Fibroblast of lung (primary cell): ENCODE results near the gene ERAP2.

Experiments used
- EZH2 ChIP-seq: IDR thresholded peaks from 2 replicates; pipeline ENCODE4 v1.5.1; 2012; ENCODE audit warnings: low read length, control low read depth, mild to moderate bottlenecking; ENCODE audit errors: missing control alignments
- TF ChIP-seq, protein P1 (sequence below), 2 donors: IDR thresholded peaks in 1 of 2; conservative IDR thresholded peaks in 1 of 2; 1 replicate in 1 of 2; 2 replicates in 1 of 2; pipeline ENCODE4 v1.5.1; 2011 to 2012; ENCODE audit warnings: low read length in 2 of 2, control low read depth in 1 of 2, inconsistent platforms in 1 of 2, low read depth in 1 of 2, mild to moderate bottlenecking in 1 of 2

DNA sequence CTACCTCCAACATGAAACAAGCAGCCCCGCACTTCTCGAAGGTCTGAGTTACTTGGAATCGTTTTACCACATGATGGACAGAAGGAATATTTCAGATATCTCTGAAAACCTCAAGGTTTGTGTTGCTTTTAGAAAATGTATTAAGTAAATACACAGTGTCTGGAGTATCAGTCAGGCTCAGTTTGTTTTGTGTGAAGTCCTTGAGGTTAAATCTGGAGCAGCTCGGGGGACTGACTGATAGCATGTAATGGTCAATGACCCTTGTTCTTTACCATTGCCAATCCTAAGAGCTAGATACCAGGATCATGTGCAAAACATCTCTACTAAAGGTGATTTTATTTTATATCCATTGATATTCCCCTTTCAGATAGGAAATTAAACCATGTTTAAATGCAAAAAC is 32.7 kb downstream of the ERAP2 start:
- TF ChIP-seq, protein P1, sequence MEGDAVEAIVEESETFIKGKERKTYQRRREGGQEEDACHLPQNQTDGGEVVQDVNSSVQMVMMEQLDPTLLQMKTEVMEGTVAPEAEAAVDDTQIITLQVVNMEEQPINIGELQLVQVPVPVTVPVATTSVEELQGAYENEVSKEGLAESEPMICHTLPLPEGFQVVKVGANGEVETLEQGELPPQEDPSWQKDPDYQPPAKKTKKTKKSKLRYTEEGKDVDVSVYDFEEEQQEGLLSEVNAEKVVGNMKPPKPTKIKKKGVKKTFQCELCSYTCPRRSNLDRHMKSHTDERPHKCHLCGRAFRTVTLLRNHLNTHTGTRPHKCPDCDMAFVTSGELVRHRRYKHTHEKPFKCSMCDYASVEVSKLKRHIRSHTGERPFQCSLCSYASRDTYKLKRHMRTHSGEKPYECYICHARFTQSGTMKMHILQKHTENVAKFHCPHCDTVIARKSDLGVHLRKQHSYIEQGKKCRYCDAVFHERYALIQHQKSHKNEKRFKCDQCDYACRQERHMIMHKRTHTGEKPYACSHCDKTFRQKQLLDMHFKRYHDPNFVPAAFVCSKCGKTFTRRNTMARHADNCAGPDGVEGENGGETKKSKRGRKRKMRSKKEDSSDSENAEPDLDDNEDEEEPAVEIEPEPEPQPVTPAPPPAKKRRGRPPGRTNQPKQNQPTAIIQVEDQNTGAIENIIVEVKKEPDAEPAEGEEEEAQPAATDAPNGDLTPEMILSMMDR (conservative IDR thresholded peaks at IDR 0.05 in 1 of 2, IDR thresholded peaks at IDR 0.05 in 1 of 2; ENCODE audit: low read depth in 1 of 2, low read length in 2 of 2): no peak
- no peak for TF ChIP-seq EZH2
